Vagina (tissue), 2 donors: ENCODE measurements around the gene AIG1. TPM values are rescaled to one million over a fixed set of nuclear protein-coding genes. Genes with fewer than 3 reads are reported as not detected.

Experiments used
- DNase-seq, 2 donors: peaks; one replicate each; pipeline ENCODE4 v3.0.0-alpha.2; 2017; ENCODE audit errors: extremely low spot score in 2 of 2
- H3K27ac ChIP-seq: fragments of 200-600 bp; sonication (generic); one replicate; pipeline ENCODE4 v1.5.1; 2019
- H3K27me3 ChIP-seq: fragments of 200-600 bp; sonication (generic); one replicate; pipeline ENCODE4 v1.5.1; 2019
- H3K36me3 ChIP-seq, 2 donors: fragments of 200-600 bp; sonication (generic); one replicate each; pipeline ENCODE4 v1.5.1; 2017 to 2019
- H3K4me1 ChIP-seq: fragments of 200-600 bp; sonication (generic); one replicate; pipeline ENCODE4 v1.5.1; 2019
- H3K4me3 ChIP-seq, 2 donors: fragments of 200-600 bp; sonication (generic); 1 replicate in 1 of 2; 2 replicates in 1 of 2; pipeline ENCODE4 v1.5.1; 2016 to 2019
- H3K9me3 ChIP-seq: fragments of 200-600 bp; sonication (generic); one replicate; pipeline ENCODE4 v1.5.1; 2019
- POLR2A ChIP-seq, 2 donors: fragments of 450-650 bp; IDR thresholded peaks; one replicate each; pipeline ENCODE4 v1.6.1; 2017; ENCODE audit warnings: antibody characterized with exemption in 2 of 2, mild to moderate bottlenecking in 2 of 2, moderate library complexity in 2 of 2
- POLR2AphosphoS5 ChIP-seq, 2 donors: sonication (generic); formaldehyde crosslinking; IDR thresholded peaks; one replicate each; pipeline ENCODE4 v1.9.0; 2017; ENCODE audit warnings: antibody characterized with exemption in 2 of 2, mild to moderate bottlenecking in 2 of 2, low read depth in 1 of 2; ENCODE audit not compliant: insufficient read depth in 1 of 2
- intact Hi-C: fragments of 100-400 bp; cut with DNase I; formaldehyde crosslinking; loops from one replicate; pipeline ENCODE4 v1.15.1; 2023
- total RNA-seq: library from RNA; depleted of rRNA; stranded (reverse); fragments of >200 nt; gene quantifications from one replicate; pipeline ENCODE4 v1.2.3, GENCODE V29; 2016
- TF ChIP-seq, protein P1 (sequence below), 3 experiments: fragments of 450-650 bp in 2 of 3; fragments of 200-600 bp in 1 of 3; sonication (generic) in 1 of 3; IDR thresholded peaks; one replicate each; pipeline ENCODE4 v1.5.1; 2017 to 2019; ENCODE audit warnings: antibody characterized with exemption in 3 of 3, mild to moderate bottlenecking in 2 of 3, moderate library complexity in 2 of 3

Gene AIG1
- total RNA-seq, 1 donor from 2014 or later: 22.3 TPM

DNA sequence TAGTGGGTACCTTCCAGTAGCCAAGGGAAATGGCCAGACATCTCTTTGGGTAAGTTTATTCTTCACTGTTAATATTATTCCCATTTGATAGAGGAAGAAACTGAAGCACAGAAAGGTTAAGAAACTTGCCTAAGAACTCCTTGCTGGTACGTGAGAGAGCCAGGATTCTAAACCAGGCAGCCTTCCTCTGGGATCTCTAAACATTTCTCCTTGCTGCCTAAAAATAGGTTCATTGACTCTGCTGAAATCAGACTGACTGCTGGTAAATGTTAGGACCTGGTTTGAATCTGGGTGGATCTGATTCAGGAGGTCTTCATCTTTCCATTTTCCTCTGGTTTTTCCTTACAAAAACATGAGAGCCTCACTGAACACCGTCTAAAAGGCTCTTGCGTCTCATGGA is 186.9 kb downstream of the AIG1 start:
- TF ChIP-seq POLR2AphosphoS5 (IDR thresholded peaks at IDR 0.05; ENCODE audit: insufficient read depth in 1 of 2, low read depth in 1 of 2) (no peak), POLR2A (IDR thresholded peaks at IDR 0.05) (no peak)
- TF ChIP-seq, protein P1, sequence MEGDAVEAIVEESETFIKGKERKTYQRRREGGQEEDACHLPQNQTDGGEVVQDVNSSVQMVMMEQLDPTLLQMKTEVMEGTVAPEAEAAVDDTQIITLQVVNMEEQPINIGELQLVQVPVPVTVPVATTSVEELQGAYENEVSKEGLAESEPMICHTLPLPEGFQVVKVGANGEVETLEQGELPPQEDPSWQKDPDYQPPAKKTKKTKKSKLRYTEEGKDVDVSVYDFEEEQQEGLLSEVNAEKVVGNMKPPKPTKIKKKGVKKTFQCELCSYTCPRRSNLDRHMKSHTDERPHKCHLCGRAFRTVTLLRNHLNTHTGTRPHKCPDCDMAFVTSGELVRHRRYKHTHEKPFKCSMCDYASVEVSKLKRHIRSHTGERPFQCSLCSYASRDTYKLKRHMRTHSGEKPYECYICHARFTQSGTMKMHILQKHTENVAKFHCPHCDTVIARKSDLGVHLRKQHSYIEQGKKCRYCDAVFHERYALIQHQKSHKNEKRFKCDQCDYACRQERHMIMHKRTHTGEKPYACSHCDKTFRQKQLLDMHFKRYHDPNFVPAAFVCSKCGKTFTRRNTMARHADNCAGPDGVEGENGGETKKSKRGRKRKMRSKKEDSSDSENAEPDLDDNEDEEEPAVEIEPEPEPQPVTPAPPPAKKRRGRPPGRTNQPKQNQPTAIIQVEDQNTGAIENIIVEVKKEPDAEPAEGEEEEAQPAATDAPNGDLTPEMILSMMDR (IDR thresholded peaks at IDR 0.05): no peak
- H3K27ac ChIP-seq: no peak overlapping the region
- no peaks in the 10 kb centered on the region for H3K27me3 ChIP-seq
- H3K4me1 ChIP-seq: no peaks in the 10 kb centered on the region
- no peaks in the 10 kb centered on the region for H3K36me3 ChIP-seq
- intact Hi-C loops: loop anchor here (10.0 kb wide), 1 partner anchor 293 kb away; no protein-coding TSS in a partner anchor
- no peaks in the 10 kb centered on the region for H3K9me3 ChIP-seq
- no peak overlapping the region for H3K4me3 ChIP-seq
- DNase-seq: no peak

DNA sequence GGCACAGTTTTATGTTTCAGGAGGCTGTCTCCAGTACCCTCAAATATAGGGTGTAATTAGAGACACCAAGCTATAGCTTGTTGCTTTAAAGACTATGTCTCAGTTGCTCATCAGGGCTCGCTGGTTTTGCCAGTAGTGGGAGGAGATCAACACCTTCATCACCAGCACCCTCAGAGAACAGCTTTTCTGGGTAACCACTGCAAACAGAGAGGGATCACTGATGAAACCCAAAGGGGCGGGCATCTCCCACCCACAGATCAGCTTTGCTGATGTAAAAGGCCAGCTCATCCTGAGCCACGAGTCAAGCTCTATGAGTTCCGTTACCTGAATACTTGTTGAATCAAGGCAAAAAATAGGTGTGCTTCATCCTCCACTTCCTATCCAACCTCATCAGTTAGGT is 187.7 kb downstream of the AIG1 start:
- no peak overlapping the region for H3K4me3 ChIP-seq
- no peaks in the 10 kb centered on the region for H3K4me1 ChIP-seq
- H3K27me3 ChIP-seq: no peaks in the 10 kb centered on the region
- H3K36me3 ChIP-seq: no peaks in the 10 kb centered on the region
- no peaks in the 10 kb centered on the region for H3K9me3 ChIP-seq
- no peak overlapping the region for H3K27ac ChIP-seq
- no peak for DNase-seq
- TF ChIP-seq POLR2AphosphoS5 (IDR thresholded peaks at IDR 0.05; ENCODE audit: insufficient read depth in 1 of 2, low read depth in 1 of 2): no peak
- TF ChIP-seq POLR2A (IDR thresholded peaks at IDR 0.05): no peak
- TF ChIP-seq, protein P1 (IDR thresholded peaks at IDR 0.05): no peak
- intact Hi-C loops: loop anchor here (10.0 kb wide), 1 partner anchor 294 kb away; no protein-coding TSS in a partner anchor

DNA sequence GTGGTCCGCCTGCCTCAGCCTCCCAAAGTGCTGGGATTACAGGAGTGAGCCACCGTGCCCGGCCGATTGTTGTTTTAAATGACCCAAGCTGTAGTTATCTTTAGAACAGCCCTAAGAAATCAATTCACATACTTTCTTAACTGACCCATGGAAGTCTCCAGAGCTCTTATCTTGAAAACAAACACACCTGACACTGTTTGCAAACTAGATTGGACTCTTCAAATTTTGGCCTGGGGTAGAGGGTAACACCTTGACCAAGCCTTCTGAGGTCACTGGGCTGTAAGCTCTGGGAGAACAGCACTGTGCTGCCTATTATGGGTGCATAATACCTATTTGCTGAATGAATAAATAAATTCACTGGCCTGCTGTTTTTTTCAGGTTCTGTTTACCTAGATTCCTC is 190.6 kb downstream of the AIG1 start:
- Histone ChIP-seq H3K4me3 (no peak overlapping the region), H3K27ac (no peak overlapping the region), H3K36me3 (no peaks in the 10 kb centered on the region), H3K4me1 (no peaks in the 10 kb centered on the region), H3K27me3 (no peaks in the 10 kb centered on the region), H3K9me3 (no peaks in the 10 kb centered on the region)
- intact Hi-C loops: no loop called here
- DNase-seq: no peak
- no peak for TF ChIP-seq POLR2AphosphoS5 (IDR thresholded peaks at IDR 0.05; ENCODE audit: insufficient read depth in 1 of 2, low read depth in 1 of 2)
- no peak for TF ChIP-seq POLR2A (IDR thresholded peaks at IDR 0.05)
- TF ChIP-seq, protein P1 (IDR thresholded peaks at IDR 0.05): no peak

GRCh38 chr6:143252961-143253360 is 192.3 kb downstream of the AIG1 start:
- TF ChIP-seq, protein P1 (IDR thresholded peaks at IDR 0.05): no peak
- no peak for TF ChIP-seq POLR2AphosphoS5 (IDR thresholded peaks at IDR 0.05; ENCODE audit: insufficient read depth in 1 of 2, low read depth in 1 of 2)
- no peak for TF ChIP-seq POLR2A (IDR thresholded peaks at IDR 0.05)
- Histone ChIP-seq H3K4me1 (no peaks in the 10 kb centered on the region), H3K9me3 (no peaks in the 10 kb centered on the region), H3K27ac (no peak overlapping the region), H3K4me3 (no peak overlapping the region), H3K27me3 (no peaks in the 10 kb centered on the region), H3K36me3 (no peaks in the 10 kb centered on the region)
- DNase-seq: no peak
- intact Hi-C loops: no loop called here

DNA sequence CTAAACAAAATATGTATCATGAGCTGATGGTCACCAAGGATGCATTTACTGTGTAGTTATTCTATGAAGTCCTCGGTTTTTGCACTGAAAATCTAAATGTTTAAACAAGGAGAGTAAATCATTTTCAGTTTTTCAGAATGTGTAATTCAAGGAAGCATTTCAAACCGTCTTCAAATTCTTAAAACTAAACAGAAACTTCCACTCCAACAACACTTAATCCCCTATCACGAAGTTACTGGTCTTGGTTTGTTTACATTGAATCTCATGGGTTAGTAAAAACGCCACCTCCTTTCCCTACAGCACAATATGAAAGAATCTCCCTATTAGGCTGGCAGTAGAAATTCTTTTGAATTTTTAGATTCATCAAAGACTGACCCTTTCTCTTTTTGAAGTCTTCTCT is 192.9 kb downstream of the AIG1 start:
- TF ChIP-seq POLR2A (IDR thresholded peaks at IDR 0.05) (no peak), POLR2AphosphoS5 (IDR thresholded peaks at IDR 0.05; ENCODE audit: insufficient read depth in 1 of 2, low read depth in 1 of 2) (no peak)
- TF ChIP-seq, protein P1 (IDR thresholded peaks at IDR 0.05): no peak
- intact Hi-C loops: no loop called here
- H3K27me3 ChIP-seq: no peaks in the 10 kb centered on the region
- no peaks in the 10 kb centered on the region for H3K9me3 ChIP-seq
- no peaks in the 10 kb centered on the region for H3K36me3 ChIP-seq
- H3K4me3 ChIP-seq: no peak overlapping the region
- H3K27ac ChIP-seq: no peak overlapping the region
- no peaks in the 10 kb centered on the region for H3K4me1 ChIP-seq
- DNase-seq: no peak
